Measurements from ENCODE around the gene C22orf39. TPM values are rescaled to one million over a fixed set of nuclear protein-coding genes. Genes with fewer than 3 reads are reported as not detected.

C22orf39 gene
- total and polyA plus RNA-seq, 10 of the 15 experiments (the other 5 are each of a cell fraction or from before 2014, with no cell fraction given): 6.7 to 47.0 (median 26.5) TPM

DNA sequence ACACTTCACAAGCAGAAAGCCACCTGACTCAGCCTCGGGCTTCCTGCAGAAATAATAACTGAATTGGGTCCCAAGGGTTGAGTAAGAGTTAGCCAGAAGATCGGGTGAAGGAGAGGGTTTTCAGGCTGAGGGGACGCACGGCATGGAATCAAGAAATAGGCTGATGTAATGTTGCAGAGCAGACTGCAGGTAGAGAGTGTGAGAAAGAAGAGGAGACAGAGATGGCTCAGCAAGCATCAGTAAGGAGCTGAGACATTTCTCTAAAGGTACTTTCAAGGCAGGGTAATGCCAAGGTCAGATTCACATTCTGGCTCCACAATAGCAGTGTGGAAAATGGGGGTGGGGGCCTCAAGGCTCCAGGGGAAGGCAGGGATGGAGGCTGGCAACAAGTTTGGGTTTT, 34.6 kb downstream of the C22orf39 start:
- no peak overlapping the region for H3K9ac ChIP-seq (ENCODE audit: control insufficient read depth, insufficient read depth, low read length)
- BruUV-seq (replicated peaks): no TSS peak
- no peaks in the 10 kb centered on the region for H4K20me1 ChIP-seq (ENCODE audit: control insufficient read depth, insufficient read depth)
- no peak for TF ChIP-seq CHD1 (IDR thresholded peaks at IDR 0.05; ENCODE audit: low read depth, low read length)
- TF ChIP-seq POLR2A (IDR thresholded peaks at IDR 0.05; ENCODE audit: low read depth, low read length): no peak
- TF ChIP-seq, protein P1, sequence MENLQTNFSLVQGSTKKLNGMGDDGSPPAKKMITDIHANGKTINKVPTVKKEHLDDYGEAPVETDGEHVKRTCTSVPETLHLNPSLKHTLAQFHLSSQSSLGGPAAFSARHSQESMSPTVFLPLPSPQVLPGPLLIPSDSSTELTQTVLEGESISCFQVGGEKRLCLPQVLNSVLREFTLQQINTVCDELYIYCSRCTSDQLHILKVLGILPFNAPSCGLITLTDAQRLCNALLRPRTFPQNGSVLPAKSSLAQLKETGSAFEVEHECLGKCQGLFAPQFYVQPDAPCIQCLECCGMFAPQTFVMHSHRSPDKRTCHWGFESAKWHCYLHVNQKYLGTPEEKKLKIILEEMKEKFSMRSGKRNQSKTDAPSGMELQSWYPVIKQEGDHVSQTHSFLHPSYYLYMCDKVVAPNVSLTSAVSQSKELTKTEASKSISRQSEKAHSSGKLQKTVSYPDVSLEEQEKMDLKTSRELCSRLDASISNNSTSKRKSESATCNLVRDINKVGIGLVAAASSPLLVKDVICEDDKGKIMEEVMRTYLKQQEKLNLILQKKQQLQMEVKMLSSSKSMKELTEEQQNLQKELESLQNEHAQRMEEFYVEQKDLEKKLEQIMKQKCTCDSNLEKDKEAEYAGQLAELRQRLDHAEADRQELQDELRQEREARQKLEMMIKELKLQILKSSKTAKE (IDR thresholded peaks at IDR 0.05; ENCODE audit: low read depth, poor library complexity, severe bottlenecking): no peak
- no peak for TF ChIP-seq MTA3 (IDR thresholded peaks at IDR 0.05; ENCODE audit: borderline replicate concordance, low read length)
- TF ChIP-seq HDAC2 (IDR thresholded peaks at IDR 0.05): no peak
- TF ChIP-seq, protein P2, sequence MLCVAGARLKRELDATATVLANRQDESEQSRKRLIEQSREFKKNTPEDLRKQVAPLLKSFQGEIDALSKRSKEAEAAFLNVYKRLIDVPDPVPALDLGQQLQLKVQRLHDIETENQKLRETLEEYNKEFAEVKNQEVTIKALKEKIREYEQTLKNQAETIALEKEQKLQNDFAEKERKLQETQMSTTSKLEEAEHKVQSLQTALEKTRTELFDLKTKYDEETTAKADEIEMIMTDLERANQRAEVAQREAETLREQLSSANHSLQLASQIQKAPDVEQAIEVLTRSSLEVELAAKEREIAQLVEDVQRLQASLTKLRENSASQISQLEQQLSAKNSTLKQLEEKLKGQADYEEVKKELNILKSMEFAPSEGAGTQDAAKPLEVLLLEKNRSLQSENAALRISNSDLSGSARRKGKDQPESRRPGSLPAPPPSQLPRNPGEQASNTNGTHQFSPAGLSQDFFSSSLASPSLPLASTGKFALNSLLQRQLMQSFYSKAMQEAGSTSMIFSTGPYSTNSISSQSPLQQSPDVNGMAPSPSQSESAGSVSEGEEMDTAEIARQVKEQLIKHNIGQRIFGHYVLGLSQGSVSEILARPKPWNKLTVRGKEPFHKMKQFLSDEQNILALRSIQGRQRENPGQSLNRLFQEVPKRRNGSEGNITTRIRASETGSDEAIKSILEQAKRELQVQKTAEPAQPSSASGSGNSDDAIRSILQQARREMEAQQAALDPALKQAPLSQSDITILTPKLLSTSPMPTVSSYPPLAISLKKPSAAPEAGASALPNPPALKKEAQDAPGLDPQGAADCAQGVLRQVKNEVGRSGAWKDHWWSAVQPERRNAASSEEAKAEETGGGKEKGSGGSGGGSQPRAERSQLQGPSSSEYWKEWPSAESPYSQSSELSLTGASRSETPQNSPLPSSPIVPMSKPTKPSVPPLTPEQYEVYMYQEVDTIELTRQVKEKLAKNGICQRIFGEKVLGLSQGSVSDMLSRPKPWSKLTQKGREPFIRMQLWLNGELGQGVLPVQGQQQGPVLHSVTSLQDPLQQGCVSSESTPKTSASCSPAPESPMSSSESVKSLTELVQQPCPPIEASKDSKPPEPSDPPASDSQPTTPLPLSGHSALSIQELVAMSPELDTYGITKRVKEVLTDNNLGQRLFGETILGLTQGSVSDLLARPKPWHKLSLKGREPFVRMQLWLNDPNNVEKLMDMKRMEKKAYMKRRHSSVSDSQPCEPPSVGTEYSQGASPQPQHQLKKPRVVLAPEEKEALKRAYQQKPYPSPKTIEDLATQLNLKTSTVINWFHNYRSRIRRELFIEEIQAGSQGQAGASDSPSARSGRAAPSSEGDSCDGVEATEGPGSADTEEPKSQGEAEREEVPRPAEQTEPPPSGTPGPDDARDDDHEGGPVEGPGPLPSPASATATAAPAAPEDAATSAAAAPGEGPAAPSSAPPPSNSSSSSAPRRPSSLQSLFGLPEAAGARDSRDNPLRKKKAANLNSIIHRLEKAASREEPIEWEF (IDR thresholded peaks at IDR 0.05; ENCODE audit: insufficient replicate concordance, low read depth, low read length): no peak
- TF ChIP-seq BMI1 (IDR thresholded peaks at IDR 0.05; ENCODE audit: borderline replicate concordance): no peak
- TF ChIP-seq, protein P3, sequence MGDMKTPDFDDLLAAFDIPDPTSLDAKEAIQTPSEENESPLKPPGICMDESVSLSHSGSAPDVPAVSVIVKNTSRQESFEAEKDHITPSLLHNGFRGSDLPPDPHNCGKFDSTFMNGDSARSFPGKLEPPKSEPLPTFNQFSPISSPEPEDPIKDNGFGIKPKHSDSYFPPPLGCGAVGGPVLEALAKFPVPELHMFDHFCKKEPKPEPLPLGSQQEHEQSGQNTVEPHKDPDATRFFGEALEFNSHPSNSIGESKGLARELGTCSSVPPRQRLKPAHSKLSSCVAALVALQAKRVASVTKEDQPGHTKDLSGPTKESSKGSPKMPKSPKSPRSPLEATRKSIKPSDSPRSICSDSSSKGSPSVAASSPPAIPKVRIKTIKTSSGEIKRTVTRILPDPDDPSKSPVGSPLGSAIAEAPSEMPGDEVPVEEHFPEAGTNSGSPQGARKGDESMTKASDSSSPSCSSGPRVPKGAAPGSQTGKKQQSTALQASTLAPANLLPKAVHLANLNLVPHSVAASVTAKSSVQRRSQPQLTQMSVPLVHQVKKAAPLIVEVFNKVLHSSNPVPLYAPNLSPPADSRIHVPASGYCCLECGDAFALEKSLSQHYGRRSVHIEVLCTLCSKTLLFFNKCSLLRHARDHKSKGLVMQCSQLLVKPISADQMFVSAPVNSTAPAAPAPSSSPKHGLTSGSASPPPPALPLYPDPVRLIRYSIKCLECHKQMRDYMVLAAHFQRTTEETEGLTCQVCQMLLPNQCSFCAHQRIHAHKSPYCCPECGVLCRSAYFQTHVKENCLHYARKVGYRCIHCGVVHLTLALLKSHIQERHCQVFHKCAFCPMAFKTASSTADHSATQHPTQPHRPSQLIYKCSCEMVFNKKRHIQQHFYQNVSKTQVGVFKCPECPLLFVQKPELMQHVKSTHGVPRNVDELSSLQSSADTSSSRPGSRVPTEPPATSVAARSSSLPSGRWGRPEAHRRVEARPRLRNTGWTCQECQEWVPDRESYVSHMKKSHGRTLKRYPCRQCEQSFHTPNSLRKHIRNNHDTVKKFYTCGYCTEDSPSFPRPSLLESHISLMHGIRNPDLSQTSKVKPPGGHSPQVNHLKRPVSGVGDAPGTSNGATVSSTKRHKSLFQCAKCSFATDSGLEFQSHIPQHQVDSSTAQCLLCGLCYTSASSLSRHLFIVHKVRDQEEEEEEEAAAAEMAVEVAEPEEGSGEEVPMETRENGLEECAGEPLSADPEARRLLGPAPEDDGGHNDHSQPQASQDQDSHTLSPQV (IDR thresholded peaks at IDR 0.05): no peak
- TF ChIP-seq NRF1 (conservative IDR thresholded peaks at IDR 0.05; ENCODE audit: low read depth, low read length): no peak
- no peak for TF ChIP-seq NBN (IDR thresholded peaks at IDR 0.05)
- intact Hi-C loops (cut with micrococcal nuclease; ENCODE audit: unreplicated experiment) (no loop called here), in situ Hi-C loops (cut with MboI) (no loop called here)
- ChIA-PET SMC1A (ENCODE audit: uncharacterized antibody, unreplicated experiment) (interaction anchor here (1.2 kb wide), 1 partner anchor 15 kb away, joined by 3 read pairs; no protein-coding TSS in a partner anchor), RAD21 (ENCODE audit: unreplicated experiment) (no interaction called here), CTCF (interaction anchor here (1.5 kb wide), 1 partner anchor 64 kb away, joined by 4 read pairs; no protein-coding TSS in a partner anchor), POLR2A (no interaction called here)
- no peak overlapping the region for H3K4me2 ChIP-seq (ENCODE audit: control insufficient read depth, insufficient read depth)
- peaks cover 9 to 28% of the 10 kb centered on the region in 2 experiments; a peak in 3 of 4 replicates for H3K36me3 ChIP-seq (ENCODE audit: control insufficient read depth in 2 of 2, insufficient read depth in 2 of 2, low read length in 1 of 2)
- H3K4me1 ChIP-seq (ENCODE audit: control insufficient read depth, insufficient read depth, low read length): no peaks in the 10 kb centered on the region; the same call in 1 of the 2 replicates
- peaks cover 41% of the 10 kb centered on the region for H3K79me2 ChIP-seq (ENCODE audit: control insufficient read depth, insufficient read depth, low read length)
- H3K27me3 ChIP-seq (replicated peaks in 1 of 2; ENCODE audit: control insufficient read depth in 2 of 2, insufficient read depth in 2 of 2, low read length in 1 of 2): no peaks in the 10 kb centered on the region
- no peak overlapping the region for H3K4me3 ChIP-seq
- H3K27ac ChIP-seq (ENCODE audit: control insufficient read depth, insufficient read depth): no peak overlapping the region
- ATAC-seq (no peak), FAIRE-seq (no peak), DNase-seq (ENCODE audit: low read depth, low spot score) (no peak)
- WGBS (ENCODE audit: insufficient coverage, insufficient replicate concordance, low lambda C conversion rate, missing lambda C conversion rate): 63% methylated on average over 4 of the region's 4 CpGs
- no peaks in the 10 kb centered on the region; the same call in 2 of the 3 replicates for H3K9me3 ChIP-seq (replicated peaks; ENCODE audit: control insufficient read depth, insufficient read depth, low read length)
- H2AFZ ChIP-seq (ENCODE audit: control insufficient read depth, low read depth, low read length): no peak overlapping the region
